Measurements from ENCODE around the gene RAB11B.
A peak's percentile ranks its signal among the peaks of the same experiment; 100 is the strongest.
"Not testable (repeated sequence)": the region's sequence is repeated elsewhere in the genome, so short reads cannot be mapped to it uniquely, and the experiment has no call there.

Gene RAB11B

GRCh38 chr19:8393871-8394250 is 3.7 kb downstream of the RAB11B start:
- no peak for DNase-seq (ENCODE audit: low read depth)

- no peak for DNase-seq (ENCODE audit: low read depth)
Measured at GRCh38 chr19:8395621-8396082, 5.5 kb downstream of the RAB11B start.

- no peak for DNase-seq (ENCODE audit: low read depth)
Measured at GRCh38 chr19:8396185-8396562, 6.0 kb downstream of the RAB11B start.

GRCh38 chr19:8396563-8397203 is 6.5 kb downstream of the RAB11B start:
- peak; percentile 45 for DNase-seq (ENCODE audit: low read depth)

GRCh38 chr19:8397271-8397670 is 7.1 kb downstream of the RAB11B start:
- no peak for DNase-seq (ENCODE audit: low read depth)

GRCh38 chr19:8397746-8398310 is 7.7 kb downstream of the RAB11B start:
- no peak for DNase-seq (ENCODE audit: low read depth)

GRCh38 chr19:8398311-8398771 is 8.2 kb downstream of the RAB11B start:
- DNase-seq (ENCODE audit: low read depth): no peak

GRCh38 chr19:8399681-8400188 is 9.6 kb downstream of the RAB11B start:
- DNase-seq (ENCODE audit: low read depth): no peak

- no peak for DNase-seq (ENCODE audit: low read depth)
Measured at GRCh38 chr19:8401981-8402411, 11.8 kb downstream of the RAB11B start.

- DNase-seq (ENCODE audit: low read depth): no peak
Measured at GRCh38 chr19:8403098-8403819, 13.1 kb downstream of the RAB11B start.

- no peak for DNase-seq (ENCODE audit: low read depth)
Measured at GRCh38 chr19:8403820-8404109, 13.6 kb downstream of the RAB11B start.

- no peak for DNase-seq (ENCODE audit: low read depth)
Measured at GRCh38 chr19:8404391-8405151, 14.4 kb downstream of the RAB11B start.

- DNase-seq (ENCODE audit: low read depth): not testable (repeated sequence)
Measured at GRCh38 chr19:8410718-8411117, 20.6 kb downstream of the RAB11B start.

- peak; percentile 96 for DNase-seq (ENCODE audit: low read depth)
Measured at GRCh38 chr19:8412783-8413628, 22.8 kb downstream of the RAB11B start, which contains the start of gene MARCHF2. Gene MARCHF2, plus strand, starts transcription at chr19:8413305. Its CDS starts 8,536 bp downstream, at chr19:8421841.

- DNase-seq (ENCODE audit: low read depth): no peak
Measured at GRCh38 chr19:8413629-8413995, 23.5 kb downstream of the RAB11B start.

GRCh38 chr19:8416796-8417195 is 26.6 kb downstream of the RAB11B start:
- no peak for DNase-seq (ENCODE audit: low read depth)

GRCh38 chr19:8421484-8422461 is 31.6 kb downstream of the RAB11B start:
- no peak for DNase-seq (ENCODE audit: low read depth)

GRCh38 chr19:8423817-8424223 is 33.7 kb downstream of the RAB11B start:
- DNase-seq (ENCODE audit: low read depth): no peak

- not testable (repeated sequence) for DNase-seq (ENCODE audit: low read depth)
Measured at GRCh38 chr19:8425331-8425730, 35.2 kb downstream of the RAB11B start.

GRCh38 chr19:8426283-8426682 is 36.1 kb downstream of the RAB11B start:
- no peak for DNase-seq (ENCODE audit: low read depth)

Measured in stimulated activated CD8-positive, alpha-beta memory T cell treated with anti-CD3 and anti-CD28 coated beads, Interleukin-12 subunit alpha, Interleukin-12 subunit beta, amount 100 ng/mL, for 4 hours (primary cell).